Sigmoid colon (tissue), 7 donors: Measurements from ENCODE around the gene MICAL2. TPM values are rescaled to one million over a fixed set of nuclear protein-coding genes. Genes with fewer than 3 reads are reported as not detected.

Experiments used
- DNase-seq: peaks from one replicate; pipeline ENCODE4 v3.0.0-alpha.2; 2019
- H3K27ac ChIP-seq, 4 donors: fragments of 200-600 bp; sonication (generic); one replicate each; pipeline ENCODE4 v1.5.1; 2016 to 2019; ENCODE audit warnings: mild to moderate bottlenecking in 1 of 4
- H3K27me3 ChIP-seq, 3 donors: fragments of 200-600 bp; sonication (generic); one replicate each; pipeline ENCODE4 v1.5.1; 2019; ENCODE audit warnings: mild to moderate bottlenecking in 1 of 3
- H3K36me3 ChIP-seq, 4 donors: fragments of 200-600 bp; sonication (generic); one replicate each; pipeline ENCODE4 v1.5.1; 2016 to 2019
- H3K4me1 ChIP-seq, 4 donors: fragments of 200-600 bp; sonication (generic); one replicate each; pipeline ENCODE4 v1.5.1; 2017 to 2019
- H3K4me3 ChIP-seq, 4 donors: fragments of 200-600 bp; sonication (generic); one replicate each; pipeline ENCODE4 v1.5.1; 2017 to 2019; ENCODE audit warnings: mild to moderate bottlenecking in 2 of 4, moderate library complexity in 1 of 4
- H3K9me3 ChIP-seq, 4 donors: fragments of 200-600 bp in 3 of 4; sonication (generic) in 3 of 4; one replicate each; pipeline versions ENCODE4 v1.5.1 to v1.6.1; 2013 to 2019
- CTCF ChIP-seq, 4 experiments: fragments of 450-650 bp in 3 of 4; fragments of 200-600 bp in 1 of 4; IDR thresholded peaks; one replicate each; pipeline ENCODE4 v1.5.1; 2016 to 2019; ENCODE audit warnings: antibody characterized with exemption in 4 of 4, mild to moderate bottlenecking in 3 of 4, moderate library complexity in 2 of 4
- EP300 ChIP-seq, 4 donors: sonication (generic); formaldehyde crosslinking; IDR thresholded peaks; one replicate each; pipeline ENCODE4 v1.6.1; 2017; ENCODE audit warnings: antibody characterized with exemption in 4 of 4
- POLR2A ChIP-seq, 2 donors: fragments of 450-650 bp; IDR thresholded peaks; one replicate each; pipeline ENCODE4 v1.6.1; 2016; ENCODE audit warnings: antibody characterized with exemption in 2 of 2, mild to moderate bottlenecking in 2 of 2, moderate library complexity in 2 of 2
- POLR2AphosphoS5 ChIP-seq, 4 donors: sonication (generic); formaldehyde crosslinking; IDR thresholded peaks; one replicate each; pipeline ENCODE4 v1.6.1; 2017; ENCODE audit warnings: antibody characterized with exemption in 4 of 4
- WGBS, 2 donors: extraction: QIAGEN DNeasy Blood & Tissue Kit; methylation state at CpG; one replicate each; pipeline ENCODE4 v1.1.7; 2013; 5-methylcytosine and 5-hydroxymethylcytosine counted together
- intact Hi-C: fragments of 100-400 bp; cut with DNase I; formaldehyde crosslinking; loops from one replicate; pipeline ENCODE4 v1.15.1; 2023
- polyA plus RNA-seq, 3 donors: library from polyadenylated mRNA; stranded (reverse); fragments of 200-250 nt; gene quantifications; one replicate each; pipeline ENCODE4 v1.2.3, GENCODE V29; 2013
- total RNA-seq, 4 donors: library from RNA; depleted of rRNA; stranded (reverse); fragments of >200 nt; gene quantifications; one replicate each; pipeline ENCODE4 v1.1.0, GENCODE V29; 2016
- donor health status: healthy with polysubstance abuse.
- donor health status: Bipolar disorder and iron deficiency.
- donor health status: healthy.

The MICAL2 gene
- total and polyA plus RNA-seq, 7 donors = 36.6 to 145 (median 115) TPM

GRCh38 chr11:12209096-12209495 is 98.7 kb downstream of the MICAL2 start:
- Histone ChIP-seq H3K36me3 (peaks cover 0 to 70% (median 22%) of the 10 kb centered on the region in 4 donors), H3K4me1 (peaks cover 0 to 53% (median 30%) of the 10 kb centered on the region in 4 donors), H3K9me3 (no peaks in the 10 kb centered on the region), H3K27ac (peak overlapping the region in 3 of 4 donors; percentile 34 to 52 (median 39)), H3K4me3 (no peak overlapping the region), H3K27me3 (no peaks in the 10 kb centered on the region)
- intact Hi-C loops = no loop called here
- WGBS, 2 donors = 91 to 93% methylated on average over 2 of the region's 2 CpGs
- no peak for DNase-seq
- TF ChIP-seq CTCF (IDR thresholded peaks at IDR 0.05) (no peak), EP300 (IDR thresholded peaks at IDR 0.05) (no peak), POLR2AphosphoS5 (IDR thresholded peaks at IDR 0.05) (no peak), POLR2A (IDR thresholded peaks at IDR 0.05) (no peak)

GRCh38 chr11:12210200-12210599 is 99.8 kb downstream of the MICAL2 start:
- H3K9me3 ChIP-seq = no peaks in the 10 kb centered on the region
- H3K27ac ChIP-seq = peak overlapping the region in 3 of 4 donors; percentile 34 to 52 (median 42)
- TF ChIP-seq EP300 (IDR thresholded peaks at IDR 0.05) = no peak
- no peak for TF ChIP-seq CTCF (IDR thresholded peaks at IDR 0.05)
- no peak for TF ChIP-seq POLR2A (IDR thresholded peaks at IDR 0.05)
- no peak for TF ChIP-seq POLR2AphosphoS5 (IDR thresholded peaks at IDR 0.05)
- intact Hi-C loops = no loop called here
- WGBS, 2 donors = 96 to 97% methylated on average over 4 of the region's 4 CpGs
- H3K27me3 ChIP-seq = no peaks in the 10 kb centered on the region
- peaks cover 0 to 55% (median 32%) of the 10 kb centered on the region in 4 donors for H3K4me1 ChIP-seq
- H3K36me3 ChIP-seq = peaks cover 0 to 71% (median 22%) of the 10 kb centered on the region in 4 donors
- no peak for DNase-seq
- H3K4me3 ChIP-seq = no peak overlapping the region

DNA sequence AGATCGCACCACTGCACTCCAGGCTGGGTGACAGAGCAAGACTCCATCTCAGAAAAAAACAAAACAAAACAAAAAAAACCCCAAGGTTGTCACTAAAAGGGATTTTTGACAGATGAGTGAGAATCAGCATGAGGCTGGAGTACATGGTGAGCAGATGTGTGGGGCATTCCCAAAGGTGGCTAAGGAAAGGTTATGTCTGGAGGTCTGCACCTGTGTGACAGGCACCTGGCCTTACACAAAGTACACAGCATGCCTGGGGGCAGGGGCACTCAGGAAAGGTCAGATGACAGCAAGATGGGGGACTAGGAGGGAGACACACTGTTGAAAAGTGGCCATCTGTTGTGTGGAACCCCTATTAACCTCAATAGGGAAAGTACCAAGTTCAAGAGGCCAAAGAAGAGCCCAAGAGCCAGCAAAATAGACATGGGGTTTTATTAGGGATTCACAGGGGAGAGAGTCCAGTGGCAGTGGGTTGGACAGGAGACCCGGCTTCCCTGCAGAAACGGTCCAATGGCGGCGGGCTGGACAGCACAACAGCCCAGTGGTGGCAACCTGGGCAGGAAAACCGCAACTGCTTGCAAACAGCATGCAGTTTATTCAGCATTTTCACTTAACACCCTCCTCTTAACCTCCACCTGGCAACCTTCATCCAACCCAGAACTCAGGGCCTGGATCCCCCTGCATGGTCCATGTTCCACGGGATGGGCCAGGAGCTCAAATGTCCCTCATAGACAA is 101.1 kb downstream of the MICAL2 start:
- H3K36me3 ChIP-seq = peaks cover 0 to 66% (median 23%) of the 10 kb centered on the region in 4 donors
- 96 to 98% methylated on average over 7 of the region's 7 CpGs for WGBS, 2 donors
- no peak for DNase-seq
- H3K4me3 ChIP-seq = no peak overlapping the region
- peak overlapping the region in 3 of 4 donors; percentile 42 to 89 (median 80) for H3K27ac ChIP-seq
- intact Hi-C loops = no loop called here
- no peaks in the 10 kb centered on the region for H3K27me3 ChIP-seq
- TF ChIP-seq CTCF (IDR thresholded peaks at IDR 0.05) (no peak), POLR2AphosphoS5 (IDR thresholded peaks at IDR 0.05) (no peak), EP300 (IDR thresholded peaks at IDR 0.05) (no peak), POLR2A (IDR thresholded peaks at IDR 0.05) (no peak)
- peaks cover 0 to 55% (median 38%) of the 10 kb centered on the region in 4 donors for H3K4me1 ChIP-seq
- H3K9me3 ChIP-seq = no peaks in the 10 kb centered on the region

DNA sequence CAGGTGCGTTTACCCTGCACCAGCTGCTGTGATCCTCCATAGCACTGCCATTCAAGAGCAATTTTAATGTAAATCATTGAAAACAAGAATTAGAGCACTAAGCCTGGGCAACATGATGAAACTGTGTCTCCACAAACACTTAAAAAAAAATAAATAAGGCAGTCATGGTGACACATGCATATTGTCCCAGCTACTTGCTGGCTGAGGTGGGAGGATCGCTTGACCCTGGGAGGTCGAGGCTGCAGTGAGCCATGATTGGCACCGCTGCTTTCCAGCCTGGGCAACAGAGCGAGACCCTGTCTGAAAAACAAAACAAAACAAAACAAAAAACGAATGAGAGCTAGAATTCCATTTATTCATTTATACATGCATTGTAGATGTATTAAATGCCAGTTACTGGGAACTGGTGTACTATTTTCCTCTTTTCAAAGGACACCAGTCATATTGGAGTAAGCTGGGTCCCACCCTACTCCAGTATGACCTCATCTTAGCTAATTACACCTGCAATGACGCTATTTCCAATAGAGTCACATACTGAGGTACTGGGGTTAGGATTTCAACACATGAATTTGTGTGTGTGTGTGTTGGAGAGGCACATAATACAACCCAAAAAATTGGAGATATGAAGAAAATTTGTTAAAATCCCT is 101.9 kb downstream of the MICAL2 start:
- Histone ChIP-seq H3K27me3 (no peaks in the 10 kb centered on the region), H3K4me1 (peaks cover 0 to 61% (median 45%) of the 10 kb centered on the region in 4 donors), H3K4me3 (no peak overlapping the region), H3K36me3 (peaks cover 0 to 63% (median 23%) of the 10 kb centered on the region in 4 donors), H3K27ac (peak overlapping the region; percentile 28 to 89 (median 71)), H3K9me3 (no peaks in the 10 kb centered on the region)
- TF ChIP-seq EP300 (IDR thresholded peaks at IDR 0.05) (no peak), CTCF (IDR thresholded peaks at IDR 0.05) (no peak), POLR2A (IDR thresholded peaks at IDR 0.05) (no peak), POLR2AphosphoS5 (IDR thresholded peaks at IDR 0.05) (no peak)
- WGBS, 2 donors = 88 to 93% methylated on average over 7 of the region's 7 CpGs
- intact Hi-C loops = no loop called here
- no peak for DNase-seq
